Lung (tissue), 12 donors: ENCODE measurements around the gene MYZAP. TPM values are rescaled to one million over a fixed set of nuclear protein-coding genes. Genes with fewer than 3 reads are reported as not detected.

Experiments
- ATAC-seq: fragments of 200-7000 bp; cut with Tn5 transposase; one replicate; pipeline ENCODE4 v1.9.1; 2020; ENCODE audit warnings: moderate number of reproducible peaks; ENCODE audit not compliant: insufficient read depth, low FRiP score
- DNase-seq, 3 donors: peaks; one replicate each; pipeline ENCODE4 v3.0.0-alpha.2; 2013 to 2017
- H3K27ac ChIP-seq, 2 donors: one replicate each; pipeline ENCODE4 v1.5.1; 2013; ENCODE audit warnings: mild to moderate bottlenecking in 2 of 2, moderate library complexity in 2 of 2, control low read depth in 1 of 2, inconsistent platforms in 1 of 2, low read depth in 1 of 2, low read length in 1 of 2
- H3K27me3 ChIP-seq, 3 donors: one replicate each; pipeline ENCODE4 v1.5.1; 2013; ENCODE audit warnings: low read length in 2 of 3; ENCODE audit not compliant: control insufficient read depth in 3 of 3, insufficient read depth in 3 of 3
- H3K36me3 ChIP-seq, 4 donors: one replicate each; pipeline ENCODE4 v1.5.1; 2013; ENCODE audit warnings: low read length in 4 of 4, mild to moderate bottlenecking in 1 of 4, moderate library complexity in 1 of 4; ENCODE audit not compliant: control insufficient read depth in 4 of 4, insufficient read depth in 4 of 4
- H3K4me1 ChIP-seq, 5 donors: one replicate each; pipeline ENCODE4 v1.5.1; 2013; ENCODE audit warnings: low read length in 5 of 5, mild to moderate bottlenecking in 2 of 5, moderate library complexity in 1 of 5; ENCODE audit not compliant: control insufficient read depth in 5 of 5, insufficient read depth in 5 of 5
- H3K4me3 ChIP-seq: one replicate; pipeline ENCODE4 v1.5.1; 2013; ENCODE audit warnings: mild to moderate bottlenecking, control low read depth, moderate library complexity
- H3K9ac ChIP-seq, 2 donors: one replicate each; pipeline ENCODE4 v1.5.1; 2013; ENCODE audit warnings: low read length in 2 of 2, control low read depth in 1 of 2; ENCODE audit not compliant: insufficient read depth in 1 of 2
- H3K9me3 ChIP-seq, 4 donors: one replicate each; pipeline ENCODE4 v1.5.1; 2013; ENCODE audit warnings: low read length in 3 of 4, mild to moderate bottlenecking in 1 of 4, moderate library complexity in 1 of 4; ENCODE audit not compliant: control insufficient read depth in 4 of 4, insufficient read depth in 3 of 4
- WGBS, 2 donors: extraction: QIAGEN DNeasy Blood & Tissue Kit; methylation state at CpG; one replicate each; pipeline ENCODE4 v1.1.7; 2013; 5-methylcytosine and 5-hydroxymethylcytosine counted together
- polyA plus RNA-seq, 2 donors: library from polyadenylated mRNA; stranded (reverse); fragments of 200-250 nt; gene quantifications; one replicate each; pipeline ENCODE4 v1.2.1, GENCODE V29; 2013
- total RNA-seq, 2 donors: library from RNA; depleted of rRNA in 1 of 2; stranded (reverse); fragments of >200 nt in 1 of 2; gene quantifications; one replicate each; pipeline ENCODE4 v1.2.1, GENCODE V29; 2014 to 2021
- TF ChIP-seq, protein P1 (sequence below): IDR thresholded peaks from 2 replicates; pipeline ENCODE4 v1.5.1; 2012; ENCODE audit warnings: mild to moderate bottlenecking; ENCODE audit errors: control extremely low read depth, extremely low read depth
- donor health status: control.
- donor health status: control.
- donor health status: Bipolar disorder and iron deficiency.
- donor health status: healthy.
- donor health status: DM: yes; HTN: yes; CAD: no.

Gene MYZAP
- total and polyA plus RNA-seq, 4 donors, result 6.9 to 36.9 (median 11.6) TPM

- WGBS, 2 donors, result 76 to 77% methylated on average over 6 of the region's 6 CpGs
- DNase-seq, result peak; percentile 44 to 89 (median 82)
Observed at GRCh38 chr15:57654153-57654852, 62.6 kb downstream of the MYZAP start.

DNA sequence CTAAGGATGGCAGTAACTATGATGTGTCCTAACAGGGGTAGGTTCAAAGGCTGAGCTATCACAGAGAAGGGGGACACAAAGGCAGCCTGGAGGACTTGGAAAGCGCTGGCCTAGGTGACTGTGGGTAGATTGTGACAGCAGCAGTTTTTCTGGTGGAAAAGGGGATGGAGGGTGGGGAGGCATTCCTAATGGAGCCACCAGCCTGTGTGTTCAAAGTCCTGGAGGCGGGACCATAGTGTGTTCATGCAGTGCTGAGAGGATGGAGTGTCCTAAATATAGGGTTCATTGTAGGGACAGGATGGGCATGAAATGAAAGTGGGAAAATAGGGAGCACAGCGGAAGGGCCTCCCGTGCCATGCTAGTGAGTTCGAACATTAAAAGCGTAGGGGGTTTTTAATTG lies 63.3 kb downstream of the MYZAP start:
- ATAC-seq (no peak), DNase-seq (no peak)
- Histone ChIP-seq H3K9me3 (no peaks in the 10 kb centered on the region), H3K9ac (no peak overlapping the region), H3K4me1 (peaks cover 0 to 27% (median 8%) of the 10 kb centered on the region in 5 donors), H3K4me3 (no peak overlapping the region), H3K36me3 (peaks cover 0 to 1% (median 0%) of the 10 kb centered on the region in 4 donors), H3K27me3 (no peaks in the 10 kb centered on the region), H3K27ac (peak overlapping the region in 1 of 2 donors; percentile 77)
- TF ChIP-seq, protein P1, sequence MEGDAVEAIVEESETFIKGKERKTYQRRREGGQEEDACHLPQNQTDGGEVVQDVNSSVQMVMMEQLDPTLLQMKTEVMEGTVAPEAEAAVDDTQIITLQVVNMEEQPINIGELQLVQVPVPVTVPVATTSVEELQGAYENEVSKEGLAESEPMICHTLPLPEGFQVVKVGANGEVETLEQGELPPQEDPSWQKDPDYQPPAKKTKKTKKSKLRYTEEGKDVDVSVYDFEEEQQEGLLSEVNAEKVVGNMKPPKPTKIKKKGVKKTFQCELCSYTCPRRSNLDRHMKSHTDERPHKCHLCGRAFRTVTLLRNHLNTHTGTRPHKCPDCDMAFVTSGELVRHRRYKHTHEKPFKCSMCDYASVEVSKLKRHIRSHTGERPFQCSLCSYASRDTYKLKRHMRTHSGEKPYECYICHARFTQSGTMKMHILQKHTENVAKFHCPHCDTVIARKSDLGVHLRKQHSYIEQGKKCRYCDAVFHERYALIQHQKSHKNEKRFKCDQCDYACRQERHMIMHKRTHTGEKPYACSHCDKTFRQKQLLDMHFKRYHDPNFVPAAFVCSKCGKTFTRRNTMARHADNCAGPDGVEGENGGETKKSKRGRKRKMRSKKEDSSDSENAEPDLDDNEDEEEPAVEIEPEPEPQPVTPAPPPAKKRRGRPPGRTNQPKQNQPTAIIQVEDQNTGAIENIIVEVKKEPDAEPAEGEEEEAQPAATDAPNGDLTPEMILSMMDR, result no peak
- WGBS, 2 donors, result 87 to 88% methylated on average over 6 of the region's 6 CpGs

More at GRCh38 chr15:57654153-57654852, 62.6 kb downstream of the MYZAP start:
- Histone ChIP-seq H3K36me3 (peaks cover 0 to 1% (median 0%) of the 10 kb centered on the region in 4 donors), H3K4me3 (no peak overlapping the region), H3K27me3 (no peaks in the 10 kb centered on the region), H3K4me1 (peaks cover 0 to 28% (median 8%) of the 10 kb centered on the region in 5 donors), H3K9ac (no peak overlapping the region), H3K27ac (peak overlapping the region in 1 of 2 donors; percentile 77), H3K9me3 (no peaks in the 10 kb centered on the region)
- TF ChIP-seq, protein P1, result no peak
- ATAC-seq, result no peak

DNA sequence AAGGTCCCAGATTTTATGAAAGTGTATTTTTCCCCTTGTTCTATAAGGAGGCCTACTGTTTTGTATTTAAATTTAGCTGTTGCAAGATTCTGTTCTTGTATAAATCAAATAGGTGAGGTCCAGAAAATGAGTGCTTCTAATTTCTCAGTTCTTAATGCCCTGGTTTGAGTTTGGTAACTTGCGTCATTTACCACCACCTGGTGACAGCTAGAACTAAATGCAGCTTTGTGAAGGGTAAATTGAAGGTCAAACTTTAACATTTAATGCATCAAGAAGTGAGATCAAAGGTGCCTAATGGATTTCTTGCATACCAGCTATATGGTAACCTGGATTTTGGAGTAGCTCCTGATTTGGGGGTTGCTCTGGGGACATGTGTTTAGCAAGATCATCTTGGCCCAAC lies 64.1 kb downstream of the MYZAP start:
- Histone ChIP-seq H3K9me3 (no peaks in the 10 kb centered on the region), H3K9ac (no peak overlapping the region), H3K4me1 (peaks cover 0 to 20% (median 8%) of the 10 kb centered on the region in 5 donors), H3K27me3 (no peaks in the 10 kb centered on the region), H3K36me3 (peaks cover 0 to 1% (median 0%) of the 10 kb centered on the region in 4 donors), H3K27ac (peak overlapping the region in 1 of 2 donors; percentile 77), H3K4me3 (no peak overlapping the region)
- DNase-seq, result no peak
- WGBS, 2 donors, result 86 to 100% methylated on average over 1 of the region's 1 CpG
- TF ChIP-seq, protein P1, result no peak
- ATAC-seq, result no peak
